Keratinocyte (primary cell): ENCODE data around the gene MSL1. TPM values are rescaled to one million over a fixed set of nuclear protein-coding genes. Genes with fewer than 3 reads are reported as not detected.

Experiments
- DNase-seq: peaks from one replicate; pipeline ENCODE4 v3.0.0-alpha.2; 2011; ENCODE audit warnings: low read depth, missing footprints, low spot score
- FAIRE-seq: peaks from 2 replicates; lab custom pipeline; 2011; peaks lifted over from hg19 to GRCh38; lab: Jason Lieb, UNC
- H2AFZ ChIP-seq: 2 replicates; pipeline ENCODE4 v1.6.0; 2012; ENCODE audit warnings: low read length, control low read depth, inconsistent platforms; ENCODE audit not compliant: control insufficient read depth
- H3K27ac ChIP-seq: 2 replicates; pipeline ENCODE4 v1.5.1; 2011; ENCODE audit warnings: low read length; ENCODE audit not compliant: control insufficient read depth, insufficient read depth
- H3K27me3 ChIP-seq: 3 replicates; pipeline ENCODE4 v1.6.0; 2011; ENCODE audit warnings: low read length; ENCODE audit not compliant: control insufficient read depth, insufficient read depth; ENCODE audit errors: extremely low read depth
- H3K36me3 ChIP-seq, 2 experiments: 2 replicates in 1 of 2; 3 replicates in 1 of 2; pipeline ENCODE4 v1.5.1; 2011; ENCODE audit warnings: low read length in 2 of 2, mild to moderate bottlenecking in 1 of 2; ENCODE audit not compliant: control insufficient read depth in 2 of 2, insufficient read depth in 2 of 2; ENCODE audit errors: extremely low read depth in 1 of 2
- H3K4me1 ChIP-seq: 3 replicates; pipeline ENCODE4 v1.5.1; 2011; ENCODE audit warnings: low read length; ENCODE audit not compliant: control insufficient read depth, insufficient read depth; ENCODE audit errors: extremely low read depth
- H3K4me2 ChIP-seq: 3 replicates; pipeline ENCODE4 v1.6.0; 2011; ENCODE audit warnings: low read depth, low read length; ENCODE audit not compliant: control insufficient read depth, insufficient read depth; ENCODE audit errors: extremely low read depth
- H3K4me3 ChIP-seq, 3 experiments: fragments of 200-600 bp in 1 of 3; sonication (generic) in 1 of 3; 2 replicates in 2 of 3; 3 replicates in 1 of 3; pipeline ENCODE4 v1.5.1; 2011 to 2016; ENCODE audit warnings: low read length in 3 of 3, mild to moderate bottlenecking in 3 of 3, control low read depth in 2 of 3, inconsistent platforms in 1 of 3, low read depth in 1 of 3, mixed read lengths in 1 of 3, mixed run types in 1 of 3, moderate library complexity in 1 of 3; ENCODE audit not compliant: control insufficient read depth in 2 of 3, insufficient read depth in 2 of 3; ENCODE audit errors: extremely low read depth in 1 of 3
- H3K79me2 ChIP-seq: 2 replicates; pipeline ENCODE4 v1.6.0; 2012; ENCODE audit warnings: low read length; ENCODE audit not compliant: control insufficient read depth, insufficient read depth
- H3K9ac ChIP-seq: 3 replicates; pipeline ENCODE4 v1.6.0; 2011; ENCODE audit warnings: low read length; ENCODE audit not compliant: control insufficient read depth, insufficient read depth; ENCODE audit errors: extremely low read depth
- H3K9me1 ChIP-seq: 3 replicates; pipeline ENCODE4 v1.6.0; 2011; ENCODE audit warnings: low read length; ENCODE audit not compliant: control insufficient read depth, insufficient read depth; ENCODE audit errors: extremely low read depth
- H3K9me3 ChIP-seq: 2 replicates; pipeline ENCODE4 v1.5.1; 2012; ENCODE audit warnings: low read depth, low read length; ENCODE audit not compliant: control insufficient read depth
- H4K20me1 ChIP-seq: 3 replicates; pipeline ENCODE4 v1.6.0; 2011; ENCODE audit warnings: low read length; ENCODE audit not compliant: control insufficient read depth, insufficient read depth; ENCODE audit errors: extremely low read depth
- EZH2 ChIP-seq: IDR thresholded peaks from one replicate; pipeline ENCODE4 v1.6.1; 2012; ENCODE audit warnings: inconsistent platforms, mild to moderate bottlenecking, low read length, moderate library complexity
- dilution Hi-C: fragments of 300-500 bp; cut with MboI; formaldehyde crosslinking; loops from one replicate; pipeline ENCODE4 v1.7.0; 2020; ENCODE audit warnings: low sequenced_read_pairs; ENCODE audit not compliant: extremely low pct_ligation_motif_present
- polyA minus RNA-seq, 3 experiments: library from RNA; depleted of rRNA, polyadenylated mRNA; stranded (reverse); fragments of >200 nt; gene quantifications; 1 replicate in 1 of 3; 2 replicates in 1 of 3; 3 replicates in 1 of 3; pipeline ENCODE4 v1.2.3, GENCODE V29; 2011
- polyA plus RNA-seq, 5 experiments: library from polyadenylated mRNA; depleted of rRNA in 3 of 5; stranded (reverse) in 3 of 5; stranded (forward) in 1 of 5; unstranded in 1 of 5; fragments of >200 nt; gene quantifications; 1 replicate in 1 of 5; 2 replicates in 3 of 5; 3 replicates in 1 of 5; pipeline versions ENCODE4 v1.2.1 to v1.2.3, GENCODE V29; 2011 to 2012; ENCODE audit warnings: missing spikeins in 2 of 5, low read depth in 1 of 5, low replicate concordance in 1 of 5
- TF ChIP-seq, protein P1 (sequence below), 3 experiments: IDR thresholded peaks in 1 of 3; conservative IDR thresholded peaks in 1 of 3; optimal IDR thresholded peaks in 1 of 3; 2 replicates in 2 of 3; 3 replicates in 1 of 3; pipeline versions ENCODE3 to v1.5.1; 2011; ENCODE audit warnings: low read length in 3 of 3, mild to moderate bottlenecking in 3 of 3, moderate library complexity in 2 of 3, control low read depth in 1 of 3, inconsistent platforms in 1 of 3; ENCODE audit not compliant: insufficient read depth in 2 of 3; ENCODE audit errors: extremely low read depth in 1 of 3

Gene MSL1
- 41.8 to 66.8 TPM (median 56.9 TPM) in 3 replicates for polyA plus RNA-seq
- 54.9 TPM for polyA plus RNA-seq (2011; ENCODE audit: low read depth)
- polyA plus RNA-seq (2011; cell fraction: cytosol; rRNA removed): 31.4 and 53.5 TPM in 2 replicates
- 106 and 140 TPM in 2 replicates for polyA plus RNA-seq (2011; cell fraction: nucleus; rRNA removed)
- 42.8 and 49.4 TPM in 2 replicates for polyA plus RNA-seq (2012; ENCODE audit: low replicate concordance)
- polyA minus RNA-seq: 9.9 to 38.5 TPM (median 27.3 TPM) in 3 replicates
- polyA minus RNA-seq (2011; cell fraction: cytosol; rRNA and poly(A)+ RNA removed): 23.0 TPM
- polyA minus RNA-seq (2011; cell fraction: nucleus; rRNA and poly(A)+ RNA removed): 28.5 and 50.4 TPM in 2 replicates

- FAIRE-seq: no peak
- dilution Hi-C loops: no loop called here
Measured at GRCh38 chr17:40121181-40122135, at the start of gene MSL1. MSL1 (plus strand) TSS chr17:40121971; CDS start chr17:40122613, 642 bp downstream.

DNA sequence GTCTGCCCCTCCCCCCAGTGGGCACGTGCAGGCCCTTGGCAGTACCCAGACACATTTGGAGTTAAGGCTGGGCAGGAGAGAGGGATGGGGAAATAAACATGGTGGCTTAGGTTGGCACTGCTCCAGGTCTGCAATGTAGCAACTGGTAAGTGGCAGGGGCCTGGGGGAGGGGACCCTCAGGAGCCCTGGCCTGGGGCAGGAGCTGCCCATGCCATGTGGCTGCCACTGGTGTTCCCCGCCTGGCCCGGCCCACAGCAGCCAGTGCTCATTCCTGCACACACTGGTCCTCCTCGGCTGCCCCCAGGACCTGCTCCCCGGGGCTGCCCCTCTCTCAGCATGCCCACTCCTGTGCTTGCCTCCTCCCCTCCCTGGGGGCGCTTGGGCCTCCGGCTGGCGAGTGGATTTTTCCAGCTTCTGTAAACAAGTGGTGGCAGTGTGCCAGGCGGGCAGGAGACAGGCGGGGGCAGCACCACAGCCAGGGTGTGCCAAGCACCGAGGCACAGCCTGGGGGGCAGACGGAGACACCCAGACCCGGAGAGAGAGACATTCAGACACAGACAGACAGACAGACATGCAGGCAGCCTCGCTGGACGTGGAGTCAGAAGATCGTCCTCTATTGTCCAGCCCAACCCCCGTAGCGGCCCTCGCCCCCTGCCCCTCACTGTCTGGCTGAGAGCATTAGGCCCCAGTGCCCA is 49.6 kb upstream of the MSL1 start:
- Histone ChIP-seq H3K27me3 (no peaks in the 10 kb centered on the region), H3K4me2 (peak overlapping the region; percentile 35), H3K36me3 (no peaks in the 10 kb centered on the region), H4K20me1 (no peaks in the 10 kb centered on the region), H3K27ac (no peak overlapping the region), H3K9me1 (no peaks in the 10 kb centered on the region), H3K79me2 (no peaks in the 10 kb centered on the region), H3K4me1 (peaks cover 58% of the 10 kb centered on the region), H3K9me3 (no peaks in the 10 kb centered on the region), H3K4me3 (no peak overlapping the region), H2AFZ (no peak overlapping the region), H3K9ac (no peak overlapping the region)
- DNase-seq: no peak
- no peak for FAIRE-seq
- dilution Hi-C loops: no loop called here
- TF ChIP-seq EZH2: no peak
- TF ChIP-seq, protein P1, sequence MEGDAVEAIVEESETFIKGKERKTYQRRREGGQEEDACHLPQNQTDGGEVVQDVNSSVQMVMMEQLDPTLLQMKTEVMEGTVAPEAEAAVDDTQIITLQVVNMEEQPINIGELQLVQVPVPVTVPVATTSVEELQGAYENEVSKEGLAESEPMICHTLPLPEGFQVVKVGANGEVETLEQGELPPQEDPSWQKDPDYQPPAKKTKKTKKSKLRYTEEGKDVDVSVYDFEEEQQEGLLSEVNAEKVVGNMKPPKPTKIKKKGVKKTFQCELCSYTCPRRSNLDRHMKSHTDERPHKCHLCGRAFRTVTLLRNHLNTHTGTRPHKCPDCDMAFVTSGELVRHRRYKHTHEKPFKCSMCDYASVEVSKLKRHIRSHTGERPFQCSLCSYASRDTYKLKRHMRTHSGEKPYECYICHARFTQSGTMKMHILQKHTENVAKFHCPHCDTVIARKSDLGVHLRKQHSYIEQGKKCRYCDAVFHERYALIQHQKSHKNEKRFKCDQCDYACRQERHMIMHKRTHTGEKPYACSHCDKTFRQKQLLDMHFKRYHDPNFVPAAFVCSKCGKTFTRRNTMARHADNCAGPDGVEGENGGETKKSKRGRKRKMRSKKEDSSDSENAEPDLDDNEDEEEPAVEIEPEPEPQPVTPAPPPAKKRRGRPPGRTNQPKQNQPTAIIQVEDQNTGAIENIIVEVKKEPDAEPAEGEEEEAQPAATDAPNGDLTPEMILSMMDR (optimal IDR thresholded peaks at IDR 0.05 in 1 of 3, IDR thresholded peaks at IDR 0.05 in 1 of 3, conservative IDR thresholded peaks at IDR 0.05 in 1 of 3; ENCODE audit: extremely low read depth in 1 of 3, insufficient read depth in 2 of 3, low read length in 3 of 3): no peak

More at GRCh38 chr17:40121181-40122135, at the start of gene MSL1:
- Histone ChIP-seq H4K20me1 (peaks cover 9% of the 10 kb centered on the region), H2AFZ (peak within 1 kb of the TSS; percentile 4), H3K4me1 (peaks cover 19% of the 10 kb centered on the region), H3K4me3 (peak within 1 kb of the TSS; percentile 70 to 99 (median 97)), H3K4me2 (peak within 1 kb of the TSS; percentile 99), H3K27ac (peak within 1 kb of the TSS; percentile 76), H3K9me1 (no peaks in the 10 kb centered on the region), H3K36me3 (peaks cover 2 to 12% of the 10 kb centered on the region in 2 experiments), H3K79me2 (peaks cover 55% of the 10 kb centered on the region), H3K27me3 (no peaks in the 10 kb centered on the region), H3K9ac (peak within 1 kb of the TSS; percentile 75), H3K9me3 (no peaks in the 10 kb centered on the region)
- no peak for TF ChIP-seq EZH2
- TF ChIP-seq, protein P1 (optimal IDR thresholded peaks at IDR 0.05 in 1 of 3, IDR thresholded peaks at IDR 0.05 in 1 of 3, conservative IDR thresholded peaks at IDR 0.05 in 1 of 3; ENCODE audit: extremely low read depth in 1 of 3, insufficient read depth in 2 of 3, low read length in 3 of 3): no peak
- DNase-seq: no peak
